CD14-positive monocyte (primary cell): ENCODE measurements around the gene IGFN1. TPM values are rescaled to one million over a fixed set of nuclear protein-coding genes. Genes with fewer than 3 reads are reported as not detected.

Source experiments
- DNase-seq, 3 donors: peaks; one replicate each; pipeline ENCODE4 v3.0.0-alpha.2; 2011 to 2022
- H2AFZ ChIP-seq: 2 replicates; pipeline ENCODE4 v1.6.0; 2012; ENCODE audit warnings: mild to moderate bottlenecking, low read depth, low read length, inconsistent platforms; ENCODE audit not compliant: insufficient read depth, poor library complexity, severe bottlenecking
- H3K27ac ChIP-seq, 2 donors: 1 replicate in 1 of 2; 2 replicates in 1 of 2; pipeline ENCODE4 v1.5.1; 2012 to 2013; ENCODE audit warnings: low read length in 2 of 2, control low read depth in 1 of 2, inconsistent platforms in 1 of 2, low read depth in 1 of 2, mild to moderate bottlenecking in 1 of 2
- H3K27me3 ChIP-seq, 2 donors: one replicate each; pipeline versions ENCODE4 v1.6.0 to v1.6.1; 2011 to 2013; ENCODE audit warnings: low read length in 2 of 2; ENCODE audit not compliant: control insufficient read depth in 2 of 2, insufficient read depth in 2 of 2
- H3K36me3 ChIP-seq, 2 donors: replicated peaks in 1 of 2; 1 replicate in 1 of 2; 2 replicates in 1 of 2; pipeline versions ENCODE4 v1.5.1 to v1.6.1; 2012 to 2013; ENCODE audit warnings: low read length in 2 of 2, control low read depth in 1 of 2, inconsistent platforms in 1 of 2, mild to moderate bottlenecking in 1 of 2; ENCODE audit not compliant: insufficient read depth in 2 of 2, control insufficient read depth in 1 of 2
- H3K4me1 ChIP-seq, 2 donors: 1 replicate in 1 of 2; 2 replicates in 1 of 2; pipeline versions ENCODE4 v1.5.1 to v1.6.1; 2012 to 2013; ENCODE audit warnings: low read length in 2 of 2, control low read depth in 1 of 2, inconsistent platforms in 1 of 2, mild to moderate bottlenecking in 1 of 2, moderate library complexity in 1 of 2; ENCODE audit not compliant: insufficient read depth in 2 of 2, control insufficient read depth in 1 of 2
- H3K4me2 ChIP-seq: replicated peaks from 2 replicates; pipeline ENCODE3; 2012; ENCODE audit warnings: low read length, moderate library complexity, mild to moderate bottlenecking; ENCODE audit not compliant: poor library complexity, severe bottlenecking; ENCODE audit errors: extremely low read depth
- H3K4me3 ChIP-seq, 3 experiments: fragments of 200-600 bp in 1 of 3; sonication (generic) in 1 of 3; replicated peaks in 1 of 3; 1 replicate in 2 of 3; 2 replicates in 1 of 3; pipeline ENCODE4 v1.5.1; 2011 to 2013; ENCODE audit warnings: low read length in 3 of 3, mild to moderate bottlenecking in 3 of 3, control low read depth in 2 of 3, low read depth in 2 of 3, inconsistent platforms in 1 of 3, moderate library complexity in 1 of 3
- H3K79me2 ChIP-seq: 2 replicates; pipeline ENCODE4 v1.6.0; 2012; ENCODE audit warnings: mild to moderate bottlenecking, control low read depth, inconsistent platforms, low read length, moderate library complexity; ENCODE audit not compliant: insufficient read depth
- H3K9ac ChIP-seq: 2 replicates; pipeline ENCODE4 v1.6.0; 2017; ENCODE audit warnings: low read length, mild to moderate bottlenecking; ENCODE audit not compliant: insufficient read depth, poor library complexity, severe bottlenecking
- H3K9me3 ChIP-seq, 2 donors: replicated peaks in 1 of 2; 1 replicate in 1 of 2; 2 replicates in 1 of 2; pipeline versions ENCODE4 v1.5.1 to v1.6.1; 2012 to 2013; ENCODE audit warnings: low read length in 2 of 2, control low read depth in 1 of 2; ENCODE audit not compliant: control insufficient read depth in 1 of 2, insufficient read depth in 1 of 2
- H4K20me1 ChIP-seq: 2 replicates; pipeline ENCODE4 v1.6.0; 2012; ENCODE audit warnings: mild to moderate bottlenecking, low read length, control low read depth, moderate library complexity; ENCODE audit not compliant: insufficient read depth
- H3K27ac Mint-ChIP-seq, 7 donors: one replicate each; pipeline ENCODE4 v1.8.0; 2020; ENCODE audit warnings: mild to moderate bottlenecking in 7 of 7, mixed read lengths in 7 of 7, moderate library complexity in 6 of 7, inconsistent platforms in 2 of 7
- H3K27me3 Mint-ChIP-seq, 3 donors: one replicate each; pipeline ENCODE4 v1.8.0; 2021 to 2022; ENCODE audit warnings: low read depth in 3 of 3, mild to moderate bottlenecking in 3 of 3, mixed read lengths in 3 of 3, moderate library complexity in 3 of 3, inconsistent platforms in 1 of 3
- H3K36me3 Mint-ChIP-seq, 2 donors: one replicate each; pipeline ENCODE4 v1.8.0; 2020; ENCODE audit warnings: mixed read lengths in 2 of 2, inconsistent platforms in 1 of 2, mild to moderate bottlenecking in 1 of 2
- H3K4me1 Mint-ChIP-seq: one replicate; pipeline ENCODE4 v1.8.0; 2020; ENCODE audit warnings: mild to moderate bottlenecking, mixed read lengths
- H3K4me3 Mint-ChIP-seq, 2 donors: one replicate each; pipeline ENCODE4 v1.8.0; 2020; ENCODE audit warnings: mild to moderate bottlenecking in 2 of 2, mixed read lengths in 2 of 2, moderate library complexity in 1 of 2
- H3K9me3 Mint-ChIP-seq, 7 donors: one replicate each; pipeline ENCODE4 v1.8.0; 2020 to 2022; ENCODE audit warnings: mixed read lengths in 7 of 7, mild to moderate bottlenecking in 6 of 7, moderate library complexity in 6 of 7, inconsistent platforms in 2 of 7
- WGBS: methylation state at CpG from one replicate; pipeline ENCODE4 v1.1.5; 2013; ENCODE audit warnings: missing lambda C conversion rate; ENCODE audit not compliant: insufficient coverage; 5-methylcytosine and 5-hydroxymethylcytosine counted together
- intact Hi-C, 2 donors: fragments of 100-400 bp; cut with micrococcal nuclease; formaldehyde crosslinking; loops; one replicate each; pipeline versions ENCODE4 v1.15.0 to v1.15.1; 2023
- polyA plus RNA-seq, 3 donors: library from polyadenylated mRNA; depleted of rRNA in 1 of 3; unstranded in 2 of 3; stranded (reverse) in 1 of 3; fragments of 300-500 nt in 2 of 3; fragments of >200 nt in 1 of 3; fragmentation: Illumina TruSeq in 2 of 3; gene quantifications; 1 replicate in 2 of 3; 2 replicates in 1 of 3; pipeline ENCODE4 v1.2.3, GENCODE V29; 2012 to 2021
- TF ChIP-seq, protein P1 (sequence below): fragments of 200-600 bp; IDR thresholded peaks from one replicate; pipeline ENCODE4 v1.8.0; 2022; ENCODE audit warnings: antibody characterized with exemption, mild to moderate bottlenecking

The IGFN1 gene
- polyA plus RNA-seq, 3 donors = not detected

DNA sequence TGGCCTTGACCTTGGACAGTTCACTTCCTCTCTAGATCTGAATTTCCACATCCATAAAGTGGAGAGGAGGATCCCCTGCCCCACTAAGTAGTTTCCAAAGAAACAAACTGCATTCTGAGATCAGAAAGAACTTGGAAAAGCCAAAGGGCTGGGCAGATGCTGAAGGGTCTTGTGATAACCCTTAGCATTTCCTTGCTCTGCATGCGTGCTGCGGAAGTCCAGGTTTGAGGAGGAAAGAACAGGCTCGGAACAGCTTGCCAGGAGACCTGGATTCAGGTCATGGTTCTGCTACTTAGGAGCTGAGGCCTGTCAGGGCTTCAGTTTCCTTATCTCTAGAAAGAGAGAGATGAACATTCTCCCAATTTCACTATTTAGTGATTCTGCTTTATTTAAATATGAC is 27.2 kb downstream of the IGFN1 start:
- H3K27me3 ChIP-seq = no peaks in the 10 kb centered on the region
- H3K27me3 Mint-ChIP-seq = peaks cover 1 to 3% (median 2%) of the 10 kb centered on the region in 3 donors
- no peaks in the 10 kb centered on the region for H3K79me2 ChIP-seq
- no peaks in the 10 kb centered on the region for H4K20me1 ChIP-seq
- H3K9me3 ChIP-seq = no peaks in the 10 kb centered on the region
- 80% methylated on average over 1 of the region's 3 CpGs for WGBS
- intact Hi-C loops = loop anchor here in 1 of 2 donors (5.0 kb wide), 1 partner anchor 66 kb away; the partner anchor contains the start of gene TMEM9
- H3K4me1 ChIP-seq = no peaks in the 10 kb centered on the region
- H3K27ac Mint-ChIP-seq = no peak overlapping the region
- no peak overlapping the region for H3K4me3 ChIP-seq
- H3K27ac ChIP-seq = no peak overlapping the region
- H3K9me3 Mint-ChIP-seq = no peaks in the 10 kb centered on the region
- no peak overlapping the region for H3K9ac ChIP-seq
- no peaks in the 10 kb centered on the region for H3K4me1 Mint-ChIP-seq
- H3K4me3 Mint-ChIP-seq = no peak overlapping the region
- TF ChIP-seq, protein P1, sequence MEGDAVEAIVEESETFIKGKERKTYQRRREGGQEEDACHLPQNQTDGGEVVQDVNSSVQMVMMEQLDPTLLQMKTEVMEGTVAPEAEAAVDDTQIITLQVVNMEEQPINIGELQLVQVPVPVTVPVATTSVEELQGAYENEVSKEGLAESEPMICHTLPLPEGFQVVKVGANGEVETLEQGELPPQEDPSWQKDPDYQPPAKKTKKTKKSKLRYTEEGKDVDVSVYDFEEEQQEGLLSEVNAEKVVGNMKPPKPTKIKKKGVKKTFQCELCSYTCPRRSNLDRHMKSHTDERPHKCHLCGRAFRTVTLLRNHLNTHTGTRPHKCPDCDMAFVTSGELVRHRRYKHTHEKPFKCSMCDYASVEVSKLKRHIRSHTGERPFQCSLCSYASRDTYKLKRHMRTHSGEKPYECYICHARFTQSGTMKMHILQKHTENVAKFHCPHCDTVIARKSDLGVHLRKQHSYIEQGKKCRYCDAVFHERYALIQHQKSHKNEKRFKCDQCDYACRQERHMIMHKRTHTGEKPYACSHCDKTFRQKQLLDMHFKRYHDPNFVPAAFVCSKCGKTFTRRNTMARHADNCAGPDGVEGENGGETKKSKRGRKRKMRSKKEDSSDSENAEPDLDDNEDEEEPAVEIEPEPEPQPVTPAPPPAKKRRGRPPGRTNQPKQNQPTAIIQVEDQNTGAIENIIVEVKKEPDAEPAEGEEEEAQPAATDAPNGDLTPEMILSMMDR = no peak
- no peak overlapping the region for H3K4me2 ChIP-seq
- no peak overlapping the region for H2AFZ ChIP-seq
- H3K36me3 Mint-ChIP-seq = no peaks in the 10 kb centered on the region
- H3K36me3 ChIP-seq = no peaks in the 10 kb centered on the region
- no peak for DNase-seq

DNA sequence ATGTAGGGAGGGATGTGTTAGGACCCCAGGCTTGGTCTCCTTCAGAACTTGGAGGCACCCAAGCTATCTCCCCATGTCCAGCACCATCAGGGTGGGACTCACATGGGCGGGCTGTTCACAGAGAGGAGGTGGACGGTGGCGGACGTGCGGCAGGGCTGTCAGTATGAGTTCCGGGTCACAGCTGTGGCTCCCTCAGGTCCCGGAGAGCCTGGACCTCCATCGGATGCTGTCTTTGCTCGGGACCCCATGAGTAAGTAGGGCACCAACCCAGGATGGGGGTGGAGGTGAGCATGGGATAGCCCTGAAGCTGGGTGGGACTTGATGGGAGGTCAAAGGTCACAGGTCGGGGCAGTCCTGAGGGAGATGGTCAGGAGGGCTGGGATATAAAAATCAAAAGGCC is 27.8 kb downstream of the IGFN1 start:
- Mint-ChIP-seq H3K4me1 (no peaks in the 10 kb centered on the region), H3K27ac (no peak overlapping the region), H3K27me3 (peaks cover 0 to 3% (median 0%) of the 10 kb centered on the region in 3 donors), H3K9me3 (no peaks in the 10 kb centered on the region), H3K36me3 (no peaks in the 10 kb centered on the region), H3K4me3 (no peak overlapping the region)
- DNase-seq = no peak
- intact Hi-C loops = loop anchor here in 1 of 2 donors (5.0 kb wide), 1 partner anchor 66 kb away; the partner anchor contains the start of gene TMEM9
- H2AFZ ChIP-seq = no peak overlapping the region
- no peaks in the 10 kb centered on the region for H3K36me3 ChIP-seq
- H3K4me2 ChIP-seq = no peak overlapping the region
- H4K20me1 ChIP-seq = no peaks in the 10 kb centered on the region
- no peak overlapping the region for H3K4me3 ChIP-seq
- H3K9ac ChIP-seq = no peak overlapping the region
- H3K27me3 ChIP-seq = no peaks in the 10 kb centered on the region
- 100% methylated on average over 6 of the region's 10 CpGs for WGBS
- H3K79me2 ChIP-seq = no peaks in the 10 kb centered on the region
- H3K4me1 ChIP-seq = no peaks in the 10 kb centered on the region
- TF ChIP-seq, protein P1 = no peak
- H3K9me3 ChIP-seq = no peaks in the 10 kb centered on the region
- no peak overlapping the region for H3K27ac ChIP-seq
